Gastrocnemius medialis (tissue), 4 donors: Measurements from ENCODE around the gene PKP2. TPM values are rescaled to one million over a fixed set of nuclear protein-coding genes. Genes with fewer than 3 reads are reported as not detected.

ENCODE experiments used
- ATAC-seq, 2 donors: fragments of 150-250 bp; one replicate each; pipeline ENCODE4 v1.9.1; 2016
- DNase-seq, 2 donors: peaks; one replicate each; pipeline ENCODE4 v3.0.0-alpha.2; 2019
- H3K27ac ChIP-seq, 4 donors: fragments of 200-600 bp; sonication (generic); 1 replicate in 1 of 4; 2 replicates in 3 of 4; pipeline ENCODE4 v1.5.1; 2016 to 2018; ENCODE audit warnings: mild to moderate bottlenecking in 2 of 4, moderate library complexity in 1 of 4
- H3K27me3 ChIP-seq, 3 donors: fragments of 200-600 bp; sonication (generic) in 2 of 3; 1 replicate in 1 of 3; 2 replicates in 2 of 3; pipeline versions ENCODE4 v1.5.1 to v1.6.0; 2016 to 2019; ENCODE audit warnings: mild to moderate bottlenecking in 1 of 3, moderate library complexity in 1 of 3
- H3K36me3 ChIP-seq, 2 donors: fragments of 200-600 bp; sonication (generic) in 1 of 2; one replicate each; pipeline ENCODE4 v1.5.1; 2017 to 2018
- H3K4me1 ChIP-seq, 2 donors: fragments of 200-600 bp; sonication (generic) in 1 of 2; one replicate each; pipeline ENCODE4 v1.5.1; 2016 to 2017; ENCODE audit warnings: mild to moderate bottlenecking in 2 of 2
- H3K4me3 ChIP-seq, 4 donors: fragments of 200-600 bp; sonication (generic) in 3 of 4; 1 replicate in 1 of 4; 2 replicates in 3 of 4; pipeline ENCODE4 v1.5.1; 2016 to 2019; ENCODE audit warnings: mild to moderate bottlenecking in 2 of 4
- H3K9me3 ChIP-seq, 3 donors: fragments of 200-600 bp; sonication (generic) in 2 of 3; 1 replicate in 1 of 3; 2 replicates in 2 of 3; pipeline ENCODE4 v1.5.1; 2016 to 2019
- POLR2A ChIP-seq, 2 donors: fragments of 450-650 bp; IDR thresholded peaks; one replicate each; pipeline ENCODE4 v1.6.1; 2017; ENCODE audit warnings: antibody characterized with exemption in 2 of 2, mild to moderate bottlenecking in 2 of 2, moderate library complexity in 2 of 2
- in situ Hi-C, 4 donors: fragments of 200-750 bp; cut with MboI; loops; one replicate each; pipeline versions ENCODE4 v1.15.0 to v1.8.0; 2017; ENCODE audit warnings: low sequenced_read_pairs in 4 of 4
- intact Hi-C: fragments of 100-400 bp; cut with DNase I; formaldehyde crosslinking; loops from one replicate; pipeline ENCODE4 v1.15.1; 2023; ENCODE audit warnings: low total_unique reads
- total RNA-seq, 4 donors: library from RNA; depleted of rRNA; stranded (reverse); fragments of >200 nt; gene quantifications; one replicate each; pipeline versions ENCODE4 v1.1.0 to v1.2.3, GENCODE V29; 2016
- TF ChIP-seq, protein P1 (sequence below), 5 experiments: fragments of 450-650 bp in 3 of 5; fragments of 200-600 bp in 2 of 5; sonication (generic) in 2 of 5; IDR thresholded peaks in 4 of 5; conservative IDR thresholded peaks in 1 of 5; 1 replicate in 4 of 5; 2 replicates in 1 of 5; pipeline ENCODE4 v1.5.1; 2016 to 2019; ENCODE audit warnings: antibody characterized with exemption in 5 of 5, mild to moderate bottlenecking in 3 of 5, moderate library complexity in 3 of 5

PKP2 gene
- total RNA-seq: 1 to 10 TPM; 3.5 to 7.2 (median 4.1) TPM

DNA sequence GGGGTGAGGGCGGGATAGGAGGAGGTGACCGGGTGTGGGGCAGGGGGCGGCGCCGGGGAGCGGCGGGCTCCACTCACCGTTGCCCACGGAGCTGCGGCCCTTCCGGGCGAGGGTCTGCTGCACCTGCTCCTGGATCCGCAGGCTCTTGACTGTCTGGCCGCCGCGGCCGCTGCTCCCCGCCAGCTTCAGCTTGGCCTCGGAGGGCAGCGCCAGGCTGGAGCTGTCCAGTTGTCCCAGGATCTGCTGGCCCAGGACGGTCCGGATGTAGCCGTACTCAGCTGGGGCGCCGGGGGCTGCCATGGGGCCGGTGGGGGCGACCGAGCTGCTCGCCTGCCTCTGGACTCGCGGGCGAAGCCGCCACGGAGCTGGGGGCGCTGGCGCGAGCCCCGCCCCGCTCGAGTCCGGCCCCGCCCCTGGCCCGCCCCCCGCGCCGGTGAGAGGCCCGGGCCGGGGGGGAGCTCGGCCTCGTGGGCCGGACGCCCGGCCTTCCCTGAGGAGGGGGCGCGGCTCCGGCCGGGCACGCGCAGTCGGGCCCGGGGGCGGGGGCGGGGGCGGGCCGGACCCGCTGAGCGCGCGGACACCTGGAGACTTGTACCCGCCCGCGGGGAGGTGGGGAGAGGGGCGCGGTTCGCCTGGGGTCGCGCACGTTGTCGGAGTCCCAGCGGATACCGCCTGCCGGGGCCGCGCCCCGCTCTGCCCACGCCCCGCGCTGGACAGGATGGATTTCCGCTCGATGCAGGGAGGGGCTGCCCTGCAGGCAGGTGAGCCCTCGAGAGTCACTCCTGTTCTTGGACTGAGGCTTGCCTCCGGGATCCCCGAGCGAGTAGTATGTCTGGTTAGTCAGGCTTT, at the start of gene PKP2:
Gene PKP2 (minus strand): TSS at position 346 of the 849 bp plus-strand sequence. CDS start 46 bp downstream, at position 300.
- Histone ChIP-seq H3K27me3 (peaks cover 15 to 25% (median 23%) of the 10 kb centered on the region in 3 donors), H3K4me3 (peak within 1 kb of the TSS; percentile 56 to 66 (median 63)), H3K36me3 (no peaks in the 10 kb centered on the region), H3K4me1 (no peaks in the 10 kb centered on the region), H3K27ac (peak within 1 kb of the TSS in 2 of 4 donors; percentile 31 to 49), H3K9me3 (no peaks in the 10 kb centered on the region)
- ATAC-seq: peak; percentile 66 to 76
- DNase-seq: peak in 1 of 2 donors; percentile 19
- intact Hi-C loops: no loop called here
- peak in 1 of 2 donors; percentile 8 for TF ChIP-seq POLR2A (IDR thresholded peaks at IDR 0.05)
- TF ChIP-seq, protein P1, sequence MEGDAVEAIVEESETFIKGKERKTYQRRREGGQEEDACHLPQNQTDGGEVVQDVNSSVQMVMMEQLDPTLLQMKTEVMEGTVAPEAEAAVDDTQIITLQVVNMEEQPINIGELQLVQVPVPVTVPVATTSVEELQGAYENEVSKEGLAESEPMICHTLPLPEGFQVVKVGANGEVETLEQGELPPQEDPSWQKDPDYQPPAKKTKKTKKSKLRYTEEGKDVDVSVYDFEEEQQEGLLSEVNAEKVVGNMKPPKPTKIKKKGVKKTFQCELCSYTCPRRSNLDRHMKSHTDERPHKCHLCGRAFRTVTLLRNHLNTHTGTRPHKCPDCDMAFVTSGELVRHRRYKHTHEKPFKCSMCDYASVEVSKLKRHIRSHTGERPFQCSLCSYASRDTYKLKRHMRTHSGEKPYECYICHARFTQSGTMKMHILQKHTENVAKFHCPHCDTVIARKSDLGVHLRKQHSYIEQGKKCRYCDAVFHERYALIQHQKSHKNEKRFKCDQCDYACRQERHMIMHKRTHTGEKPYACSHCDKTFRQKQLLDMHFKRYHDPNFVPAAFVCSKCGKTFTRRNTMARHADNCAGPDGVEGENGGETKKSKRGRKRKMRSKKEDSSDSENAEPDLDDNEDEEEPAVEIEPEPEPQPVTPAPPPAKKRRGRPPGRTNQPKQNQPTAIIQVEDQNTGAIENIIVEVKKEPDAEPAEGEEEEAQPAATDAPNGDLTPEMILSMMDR (IDR thresholded peaks at IDR 0.05 in 4 of 5, conservative IDR thresholded peaks at IDR 0.05 in 1 of 5): no peak
- in situ Hi-C loops: loop anchor here in 1 of 4 donors (25.0 kb wide), 1 partner anchor 109 kb away; no protein-coding TSS in a partner anchor

DNA sequence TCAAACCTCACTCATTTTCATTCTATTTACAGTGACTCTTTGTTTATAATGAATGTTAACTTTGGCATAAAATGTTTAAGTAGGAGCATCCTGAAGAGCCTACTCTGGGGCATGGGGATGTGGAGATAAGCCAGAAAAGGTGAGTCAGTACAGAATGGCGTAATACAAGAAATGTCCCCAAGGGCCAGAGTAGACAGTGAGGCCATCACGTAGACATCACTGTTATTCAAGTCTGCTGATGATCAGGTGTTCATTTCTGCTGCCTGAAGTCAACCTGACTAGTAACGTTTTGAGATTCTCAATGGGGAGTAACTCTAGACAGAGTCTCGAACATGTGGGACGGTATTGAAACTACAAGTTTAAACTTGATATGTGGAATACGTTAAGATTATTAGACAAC, 47.6 kb upstream of the PKP2 start:
- in situ Hi-C loops: no loop called here
- intact Hi-C loops: no loop called here
- no peak for ATAC-seq
- no peaks in the 10 kb centered on the region for H3K4me1 ChIP-seq
- no peak overlapping the region for H3K27ac ChIP-seq
- H3K4me3 ChIP-seq: no peak overlapping the region
- no peak for DNase-seq
- H3K27me3 ChIP-seq: no peaks in the 10 kb centered on the region
- TF ChIP-seq POLR2A (IDR thresholded peaks at IDR 0.05): no peak
- TF ChIP-seq, protein P1 (IDR thresholded peaks at IDR 0.05 in 4 of 5, conservative IDR thresholded peaks at IDR 0.05 in 1 of 5): no peak
- H3K36me3 ChIP-seq: no peaks in the 10 kb centered on the region
- H3K9me3 ChIP-seq: no peaks in the 10 kb centered on the region

DNA sequence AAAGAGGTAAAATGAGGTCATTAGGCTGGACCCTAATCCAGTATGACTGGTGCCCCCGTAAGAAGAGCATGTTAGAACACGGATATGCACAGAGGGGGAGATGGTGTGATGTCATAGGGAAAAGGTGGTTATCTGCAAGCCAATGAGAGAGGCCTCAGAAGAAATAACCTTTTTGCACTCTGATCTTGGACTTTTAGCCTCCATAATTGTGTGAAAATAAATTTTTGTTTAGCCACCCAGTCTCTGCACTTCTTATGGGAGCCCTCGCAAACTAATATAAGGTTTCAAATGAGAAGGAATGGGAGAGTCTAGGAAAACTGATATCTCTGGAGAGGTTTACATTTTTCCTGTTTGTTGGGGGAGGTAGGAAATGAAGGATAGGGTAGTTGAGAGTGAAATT, 43.2 kb upstream of the PKP2 start:
- Histone ChIP-seq H3K27ac (no peak overlapping the region), H3K4me3 (no peak overlapping the region), H3K27me3 (no peaks in the 10 kb centered on the region), H3K36me3 (no peaks in the 10 kb centered on the region), H3K9me3 (no peaks in the 10 kb centered on the region), H3K4me1 (no peaks in the 10 kb centered on the region)
- in situ Hi-C loops: no loop called here
- intact Hi-C loops: no loop called here
- TF ChIP-seq, protein P1 (IDR thresholded peaks at IDR 0.05 in 4 of 5, conservative IDR thresholded peaks at IDR 0.05 in 1 of 5): no peak
- TF ChIP-seq POLR2A (IDR thresholded peaks at IDR 0.05): no peak
- DNase-seq: no peak
- ATAC-seq: no peak

DNA sequence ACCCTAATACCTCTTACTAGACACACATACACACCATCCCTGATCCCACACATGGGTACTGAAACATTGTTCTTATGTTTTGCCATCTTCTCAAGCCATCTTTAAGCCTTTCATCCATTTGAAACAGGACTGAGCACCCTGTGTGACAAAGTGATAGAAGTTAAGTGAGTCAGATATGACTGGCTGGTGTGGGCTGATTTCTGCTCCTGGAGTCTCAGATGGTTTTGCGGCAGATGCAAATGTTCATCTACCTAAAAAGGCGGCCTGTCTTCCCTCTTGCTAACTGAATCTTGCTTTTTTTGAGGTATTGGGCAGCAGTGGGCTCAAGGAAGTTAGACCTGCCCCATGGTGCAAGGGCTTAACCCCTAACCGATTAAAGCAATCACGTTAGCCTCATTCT, 30.4 kb upstream of the PKP2 start:
- Histone ChIP-seq H3K9me3 (no peaks in the 10 kb centered on the region), H3K27ac (no peak overlapping the region), H3K4me1 (no peaks in the 10 kb centered on the region), H3K27me3 (no peaks in the 10 kb centered on the region), H3K36me3 (no peaks in the 10 kb centered on the region), H3K4me3 (no peak overlapping the region)
- intact Hi-C loops (no loop called here), in situ Hi-C loops (no loop called here)
- ATAC-seq (no peak), DNase-seq (no peak)
- no peak for TF ChIP-seq POLR2A (IDR thresholded peaks at IDR 0.05)
- TF ChIP-seq, protein P1 (IDR thresholded peaks at IDR 0.05 in 4 of 5, conservative IDR thresholded peaks at IDR 0.05 in 1 of 5): no peak
